Measurements from ENCODE around the gene CBX8. TPM values are rescaled to one million over a fixed set of nuclear protein-coding genes. Genes with fewer than 3 reads are reported as not detected.

Gene CBX8
- total RNA-seq, 2 experiments from 2014 or later: 7.0 to 9.4 TPM

GRCh38 chr17:79837888-79838521 is 41.1 kb upstream of the CBX8 start:
- intact Hi-C loops (cut with micrococcal nuclease): loop anchor here (5.0 kb wide), 1 partner anchor 41 kb away; the partner anchor contains the start of gene CBX8
- H3K36me3 Mint-ChIP-seq (ENCODE audit: low read depth): peaks cover 18% of the 10 kb centered on the region
- peak overlapping the region; percentile 91 for H3K4me3 Mint-ChIP-seq
- DNase-seq (peak; percentile 50), ATAC-seq (no peak)
- peak overlapping the region; percentile 92 for H3K27ac Mint-ChIP-seq
- POLR2A ChIA-PET: interaction anchor here (0.6 to 2.9 kb wide), 13 partner anchors 20 to 767 kb away, joined by 3 to 19 read pairs (median 8); partner anchors contain the start of gene CBX8
- H3K4me1 Mint-ChIP-seq (ENCODE audit: low read depth): peaks cover 50% of the 10 kb centered on the region
- peaks cover 27% of the 10 kb centered on the region for H3K27me3 Mint-ChIP-seq
- CTCF ChIA-PET: interaction anchor here (0.8 to 5.2 kb wide), 12 partner anchors 10 to 170 kb away, joined by 3 to 56 read pairs (median 4); no protein-coding TSS in a partner anchor
- TF ChIP-seq CTCF (IDR thresholded peaks at IDR 0.05): no peak
- H3K9me3 Mint-ChIP-seq: no peaks in the 10 kb centered on the region

DNA sequence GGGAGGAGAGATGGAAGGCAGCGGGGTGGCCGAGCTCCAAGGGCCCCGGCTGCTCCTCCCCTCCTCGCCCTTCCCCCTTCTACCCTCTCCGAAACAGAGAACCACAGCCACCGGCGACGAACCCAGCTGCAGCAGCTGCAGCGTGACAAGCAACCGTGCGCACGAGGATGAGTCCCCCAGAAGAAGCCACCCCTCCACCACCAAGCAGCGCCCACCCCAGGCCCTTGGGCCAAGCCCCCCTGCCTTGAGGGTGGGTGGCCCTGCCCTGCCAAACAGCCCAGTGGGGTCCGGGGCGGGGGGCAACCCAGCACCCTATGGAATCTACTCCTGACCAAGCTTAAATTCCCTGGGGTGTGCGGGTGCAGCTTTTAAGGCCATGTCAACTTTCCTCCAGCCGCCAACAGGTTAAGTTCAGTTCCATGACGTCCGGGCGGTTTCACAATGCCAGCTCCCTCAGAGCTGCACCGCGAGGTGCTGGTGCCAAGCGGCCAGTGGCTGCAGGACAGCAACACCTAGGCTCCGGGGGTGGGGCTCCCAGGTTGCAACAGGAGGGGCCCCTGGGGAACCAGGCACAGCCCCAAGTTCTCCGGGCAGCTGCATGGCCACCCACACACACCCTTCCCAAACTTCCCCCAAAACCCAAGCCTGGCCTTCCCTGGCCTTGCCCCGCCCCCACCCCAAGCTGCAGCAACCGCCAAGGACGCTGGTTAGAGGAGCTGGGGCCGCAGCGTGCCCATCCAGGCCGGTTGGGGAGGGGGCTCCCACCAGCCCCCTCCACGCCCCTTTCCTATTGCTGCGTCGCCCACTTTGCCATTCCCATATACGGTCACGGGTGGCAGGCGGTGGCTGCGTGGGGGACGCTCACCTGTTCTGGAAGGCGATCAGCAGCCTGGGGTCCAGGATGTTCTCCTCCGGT is 40.4 kb upstream of the CBX8 start:
- Mint-ChIP-seq H3K27ac (peak overlapping the region; percentile 92), H3K27me3 (peaks cover 19% of the 10 kb centered on the region), H3K4me1 (ENCODE audit: low read depth) (peaks cover 44% of the 10 kb centered on the region), H3K9me3 (no peaks in the 10 kb centered on the region), H3K36me3 (ENCODE audit: low read depth) (peaks cover 18% of the 10 kb centered on the region), H3K4me3 (peak overlapping the region; percentile 91)
- CTCF ChIA-PET: interaction anchor here (0.6 to 4.0 kb wide), 17 partner anchors 9 to 133 kb away, joined by 3 to 56 read pairs (median 4); partner anchors contain the start of gene CBX8
- peak; percentile 90 for DNase-seq
- no peak for TF ChIP-seq CTCF (IDR thresholded peaks at IDR 0.05)
- peak; percentile 34 for ATAC-seq
- POLR2A ChIA-PET: interaction anchor here (0.6 to 2.2 kb wide), 10 partner anchors 9 to 767 kb away, joined by 3 to 11 read pairs (median 5); partner anchors contain the start of gene CBX8
- intact Hi-C loops (cut with micrococcal nuclease): loop anchor here (5.0 kb wide), 1 partner anchor 40 kb away; the partner anchor contains the start of gene CBX8

GRCh38 chr17:79836510-79836971 is 39.7 kb upstream of the CBX8 start:
- peak overlapping the region; percentile 92 for H3K27ac Mint-ChIP-seq
- POLR2A ChIA-PET: interaction anchor here (0.8 to 2.2 kb wide), 8 partner anchors 8 to 157 kb away, joined by 3 to 11 read pairs (median 5); partner anchors contain the start of gene CBX8

GRCh38 chr17:79835953-79836509 is 39.2 kb upstream of the CBX8 start:
- ChIA-PET CTCF (interaction anchor here (0.6 to 4.0 kb wide), 16 partner anchors 7 to 134 kb away, joined by 3 to 56 read pairs (median 6); partner anchors contain the start of gene CBX8), POLR2A (interaction anchor here (1.1 to 2.2 kb wide), 7 partner anchors 8 to 39 kb away, joined by 3 to 11 read pairs (median 5); partner anchors contain the start of gene CBX8)
- H3K27ac Mint-ChIP-seq: no peak overlapping the region
- DNase-seq: peak; percentile 32
- intact Hi-C loops (cut with micrococcal nuclease): loop anchor here (5.0 kb wide), 1 partner anchor 39 kb away; the partner anchor contains the start of gene CBX8
- H3K36me3 Mint-ChIP-seq (ENCODE audit: low read depth): peaks cover 18% of the 10 kb centered on the region
- no peaks in the 10 kb centered on the region for H3K9me3 Mint-ChIP-seq
- H3K27me3 Mint-ChIP-seq: peaks cover 10% of the 10 kb centered on the region
- TF ChIP-seq CTCF (IDR thresholded peaks at IDR 0.05): no peak
- no peak for ATAC-seq
- peaks cover 36% of the 10 kb centered on the region for H3K4me1 Mint-ChIP-seq (ENCODE audit: low read depth)
- no peak overlapping the region for H3K4me3 Mint-ChIP-seq

More at GRCh38 chr17:79836510-79836971, 39.7 kb upstream of the CBX8 start:
- Mint-ChIP-seq H3K4me1 (ENCODE audit: low read depth) (peaks cover 41% of the 10 kb centered on the region), H3K9me3 (no peaks in the 10 kb centered on the region), H3K27me3 (peaks cover 15% of the 10 kb centered on the region), H3K4me3 (peak overlapping the region; percentile 91), H3K36me3 (ENCODE audit: low read depth) (peaks cover 18% of the 10 kb centered on the region)
- DNase-seq (no peak), ATAC-seq (no peak)
- intact Hi-C loops (cut with micrococcal nuclease): loop anchor here (5.0 kb wide), 1 partner anchor 39 kb away; the partner anchor contains the start of gene CBX8
- TF ChIP-seq CTCF (IDR thresholded peaks at IDR 0.05): no peak
- CTCF ChIA-PET: interaction anchor here (0.6 to 4.0 kb wide), 15 partner anchors 8 to 134 kb away, joined by 3 to 56 read pairs (median 4); partner anchors contain the start of gene CBX8
